Stimulated activated CD8-positive, alpha-beta memory T cell treated with anti-CD3 and anti-CD28 coated beads, Interleukin-4, amount 100 ng/mL, for 48 hours (primary cell): ENCODE results near the gene C2orf78.
A peak's percentile ranks its signal among the peaks of the same experiment; 100 is the strongest.
"Not testable (repeated sequence)": the region's sequence is repeated elsewhere in the genome, so short reads cannot be mapped to it uniquely, and the experiment has no call there.

Experiments
- DNase-seq: peaks from one replicate; pipeline ENCODE4 v3.0.0-alpha.2; 2020

Gene C2orf78, protein sequence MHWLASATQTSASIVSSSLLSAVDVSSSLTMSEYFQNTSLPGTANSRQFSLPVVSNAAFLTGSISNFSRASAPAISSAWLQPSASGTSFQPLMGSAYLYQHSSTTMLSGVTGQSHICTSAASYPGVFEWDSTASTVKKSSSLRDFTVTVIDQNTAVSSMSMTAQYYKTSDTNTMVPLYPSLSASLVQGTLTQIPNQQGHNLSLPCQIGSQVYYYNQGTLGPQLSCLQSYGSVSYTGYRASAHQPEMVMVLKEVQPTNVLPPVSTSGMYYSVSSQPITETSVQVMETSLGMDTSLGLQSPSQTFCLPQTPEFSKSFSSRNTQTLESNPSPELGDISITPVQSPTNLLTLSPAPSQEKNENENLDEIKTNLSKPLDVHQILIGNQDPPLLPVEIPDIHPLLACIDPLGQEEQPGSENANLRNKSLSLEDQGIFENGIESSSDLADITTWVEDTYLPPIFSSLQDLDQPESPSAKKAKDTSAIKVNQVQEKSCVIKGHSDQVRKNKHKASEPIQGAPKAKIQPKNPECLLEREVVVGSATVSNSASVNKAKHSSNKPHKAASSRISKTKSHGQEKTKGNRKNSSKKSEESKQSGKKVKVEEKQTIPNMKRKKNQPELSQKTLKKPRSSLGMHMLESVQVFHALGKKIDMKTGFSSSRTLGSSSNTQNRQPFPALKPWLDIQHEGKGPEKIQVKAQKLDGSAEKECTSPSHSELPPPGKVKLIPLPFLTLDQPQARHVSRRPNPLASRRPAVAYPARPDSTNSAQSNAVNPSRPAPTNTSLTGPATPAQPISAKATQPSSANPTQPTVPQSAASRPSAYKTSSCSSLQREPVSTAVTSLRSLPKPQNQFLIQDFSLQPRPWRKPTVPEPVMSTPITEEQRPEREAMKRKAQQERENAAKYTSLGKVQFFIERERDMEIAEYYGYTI

DNA sequence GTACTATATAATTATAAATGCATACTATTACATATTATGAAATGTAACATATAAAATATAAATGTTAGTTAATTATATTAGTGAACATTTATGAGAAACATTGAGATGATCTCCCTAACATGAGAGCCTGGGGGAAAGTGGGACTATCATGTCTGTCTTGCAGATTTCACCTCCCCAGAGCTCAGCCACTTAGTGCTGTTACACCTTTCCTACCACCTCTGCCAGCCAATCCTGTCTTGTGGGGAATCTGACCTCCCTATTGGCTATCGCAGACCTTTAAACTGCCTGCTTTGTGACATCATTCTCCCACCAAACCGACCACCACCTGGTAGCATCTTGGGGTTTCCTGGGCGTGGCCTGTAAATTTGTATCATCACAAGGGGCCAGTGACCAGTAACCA lies at the start of gene C2orf78:
Gene C2orf78 (plus strand): TSS at position 301 of the 400 bp plus-strand sequence. CDS start 127 bp downstream, outside the sequence.
- DNase-seq: not testable (repeated sequence)

DNA sequence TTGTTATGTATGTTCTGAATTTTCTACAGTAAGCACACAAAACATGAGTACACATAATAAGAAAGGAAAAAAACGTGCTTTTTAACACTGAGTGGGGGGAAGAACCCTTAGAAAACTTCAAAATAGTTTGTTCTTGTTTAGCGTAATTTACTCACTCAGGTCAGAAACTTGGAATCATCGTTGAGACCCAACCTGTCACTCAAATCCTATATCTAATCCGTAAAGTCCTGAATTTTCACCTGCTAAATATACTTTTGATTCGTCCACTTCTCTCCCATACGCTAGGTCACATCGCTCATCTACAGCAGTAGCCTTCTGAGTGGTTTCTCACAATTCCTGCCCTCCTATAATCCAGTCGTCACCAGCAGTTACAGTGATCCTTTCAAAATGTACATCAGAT lies 47.6 kb upstream of the C2orf78 start:
- DNase-seq: no peak

DNA sequence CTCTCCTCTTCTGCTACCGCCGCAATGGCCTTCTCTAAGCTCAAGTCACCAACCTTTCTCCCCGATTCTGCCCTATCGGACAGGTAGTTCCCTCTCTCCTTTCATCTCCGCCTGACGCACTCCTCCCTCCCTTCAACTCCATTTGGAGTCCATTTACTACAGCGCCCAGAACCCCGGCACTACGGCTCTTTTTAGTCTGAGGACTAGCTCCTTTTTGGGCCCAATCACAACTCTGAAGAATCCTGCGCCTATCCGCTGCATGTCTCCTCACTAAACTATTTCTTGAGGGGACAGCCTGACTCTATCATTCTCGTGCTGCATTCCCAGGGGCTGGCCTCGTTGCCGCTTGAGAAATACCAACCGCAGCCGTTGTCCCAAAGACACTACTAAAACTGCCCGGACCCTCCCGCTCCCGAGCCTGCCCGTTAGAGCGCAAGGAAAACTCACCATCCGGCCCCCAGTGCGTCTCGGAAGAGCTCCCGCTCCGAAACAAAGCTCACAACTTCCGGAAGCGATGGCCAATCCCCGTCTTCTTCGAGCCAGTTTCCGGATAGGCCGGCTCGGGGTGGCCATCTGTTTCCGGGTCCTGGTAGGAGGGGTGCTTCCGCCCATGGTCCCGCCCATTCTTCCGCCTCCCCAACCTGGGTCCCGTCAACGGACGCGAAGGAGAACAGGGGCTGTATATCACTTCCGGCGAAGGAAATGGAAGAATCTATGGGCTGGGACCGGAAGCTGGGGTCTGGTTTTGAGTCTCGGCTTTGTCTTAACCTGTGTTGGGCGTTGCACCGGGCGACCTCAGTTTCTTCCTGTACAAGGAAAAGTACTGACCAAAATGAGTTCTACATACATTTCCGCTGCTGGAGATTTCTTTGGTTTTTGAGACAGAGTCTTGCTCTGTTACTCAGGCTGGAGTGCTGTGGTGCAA lies 46.9 kb upstream of the C2orf78 start, which contains the start of gene TPRKB:
Gene TPRKB (minus strand): TSS at position 491 of the 925 bp plus-strand sequence. CDS start 2,776 bp downstream, outside the sequence.
- DNase-seq: peak; percentile 97

DNA sequence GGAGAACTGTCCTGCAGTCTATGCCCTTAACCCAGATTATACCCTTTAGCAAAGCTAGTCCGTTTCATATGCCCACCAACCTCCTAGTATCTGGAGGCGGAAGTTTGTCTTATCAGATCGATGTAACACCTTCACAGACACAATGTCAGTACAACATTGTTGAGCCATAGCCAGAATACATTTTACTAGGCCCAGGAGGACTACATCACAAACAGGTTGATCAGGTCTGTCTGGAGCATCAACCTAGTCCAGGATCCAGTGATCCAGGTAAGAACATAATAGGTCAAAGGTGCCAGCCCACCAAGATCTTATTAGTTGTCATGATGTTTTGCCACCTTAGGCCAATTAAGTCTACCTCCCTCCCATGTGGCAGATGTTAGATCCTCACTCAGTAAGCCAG lies 44.9 kb upstream of the C2orf78 start:
- DNase-seq: no peak

DNA sequence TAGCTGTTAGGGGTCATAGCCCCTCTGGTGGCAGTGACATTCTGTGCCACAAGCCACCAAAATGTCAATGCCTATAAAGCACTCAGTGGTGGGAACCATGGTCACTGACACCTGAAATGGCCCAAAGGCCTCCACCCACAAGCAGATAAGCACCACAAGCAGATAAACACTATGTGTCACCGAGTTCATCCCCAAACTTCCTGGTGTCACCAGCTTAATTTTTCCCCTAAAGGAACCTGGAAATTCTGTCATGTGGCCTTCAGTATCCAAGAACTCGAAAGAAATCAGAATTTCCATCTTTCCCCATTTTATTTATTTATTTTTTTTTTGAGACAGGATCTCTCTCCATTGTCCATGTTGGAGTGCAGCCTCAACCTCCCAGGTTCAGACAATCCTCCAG lies 43.2 kb upstream of the C2orf78 start:
- DNase-seq: no peak

DNA sequence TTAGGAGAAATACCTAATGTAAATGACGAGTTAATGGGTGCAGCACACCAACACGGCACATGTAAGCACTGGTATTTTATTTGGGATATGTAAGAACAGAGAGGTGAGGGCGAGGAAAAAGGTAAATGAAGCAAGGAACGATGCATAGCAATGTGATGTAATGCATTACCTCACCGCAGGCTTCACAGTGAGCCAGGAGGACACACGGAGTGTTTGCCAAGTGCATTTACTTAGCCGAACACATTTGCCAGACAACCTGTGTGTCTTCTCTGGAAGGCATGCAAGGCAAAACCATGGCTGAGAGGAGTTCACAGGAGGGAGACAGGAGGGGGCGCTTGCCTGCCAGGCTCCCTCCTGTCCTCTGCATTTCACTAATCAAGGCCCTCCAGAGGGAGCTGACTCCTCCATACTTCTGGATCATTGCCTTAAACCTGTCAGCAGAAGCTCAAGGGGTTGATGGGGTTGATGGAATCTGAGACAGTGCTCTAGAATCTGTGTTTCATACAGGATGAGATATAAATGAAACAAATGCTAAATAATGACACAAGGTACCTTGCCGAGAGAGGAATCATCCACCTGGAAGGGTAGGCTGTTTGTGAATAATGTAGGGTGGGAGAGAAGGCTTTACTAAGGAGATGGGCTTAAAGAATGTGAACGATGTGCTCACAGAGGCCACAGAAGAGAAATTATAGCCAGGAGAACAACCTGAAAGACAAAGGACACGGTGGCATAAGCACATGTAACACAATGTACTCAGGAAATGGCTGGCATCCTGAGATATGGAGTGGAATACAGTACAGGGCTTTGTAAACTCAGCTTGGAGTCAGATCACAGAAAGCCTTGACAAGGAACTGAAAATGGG lies 37.7 kb upstream of the C2orf78 start:
- no peak for DNase-seq

DNA sequence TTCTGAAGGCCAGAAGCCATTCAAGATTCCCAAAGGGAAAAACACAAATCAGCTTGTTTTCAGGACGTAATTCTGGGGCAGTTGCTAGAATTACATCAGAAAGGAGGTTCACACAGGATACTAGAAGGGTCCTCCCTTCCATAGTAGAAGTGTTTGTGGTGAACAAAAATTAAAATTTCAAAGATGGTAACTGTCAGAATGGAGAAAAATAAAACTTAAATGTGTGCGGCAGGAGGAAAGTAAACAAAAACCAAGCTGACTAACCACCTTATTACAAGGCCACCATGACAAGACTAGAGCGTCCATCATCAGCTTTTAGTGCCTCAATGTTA lies 37.1 kb upstream of the C2orf78 start:
- no peak for DNase-seq

DNA sequence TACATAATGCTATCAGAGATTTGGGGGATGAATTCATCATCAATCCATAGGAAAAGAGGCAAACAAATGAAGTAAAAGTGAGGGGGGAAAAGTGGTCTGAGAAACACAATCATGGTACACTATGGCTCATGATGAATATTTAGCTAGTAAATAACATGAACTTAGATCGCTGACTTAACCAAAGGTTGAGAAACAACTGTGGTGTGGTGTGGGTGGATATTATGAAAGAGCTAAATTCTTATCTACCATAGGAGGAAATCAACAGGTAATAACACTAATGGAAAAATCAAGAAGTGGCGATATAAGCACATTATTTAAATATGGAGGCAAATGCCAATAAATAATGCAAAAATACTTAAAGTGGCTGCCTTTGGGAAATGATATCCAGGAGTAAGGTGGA lies 34.7 kb upstream of the C2orf78 start:
- DNase-seq: no peak

DNA sequence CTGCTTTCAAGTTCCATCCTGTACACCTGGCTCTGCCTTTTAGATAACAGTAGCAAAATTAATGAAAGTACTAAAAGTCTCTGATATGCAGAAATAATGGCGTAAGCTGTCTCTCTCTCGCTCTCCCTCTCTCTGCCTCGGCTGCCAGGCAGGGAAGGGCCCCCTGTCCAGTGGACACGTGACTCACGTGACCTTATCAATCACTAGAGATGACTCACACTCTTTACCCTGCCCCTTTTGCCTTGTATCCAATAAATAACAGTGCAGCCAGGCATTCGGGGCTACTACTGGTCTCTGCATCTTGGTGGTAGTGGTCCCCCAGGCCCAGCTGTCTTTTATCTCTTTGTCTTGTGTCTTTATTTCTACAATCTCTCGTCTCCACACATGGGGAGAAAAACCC lies 29.7 kb upstream of the C2orf78 start:
- DNase-seq: not testable (repeated sequence)

DNA sequence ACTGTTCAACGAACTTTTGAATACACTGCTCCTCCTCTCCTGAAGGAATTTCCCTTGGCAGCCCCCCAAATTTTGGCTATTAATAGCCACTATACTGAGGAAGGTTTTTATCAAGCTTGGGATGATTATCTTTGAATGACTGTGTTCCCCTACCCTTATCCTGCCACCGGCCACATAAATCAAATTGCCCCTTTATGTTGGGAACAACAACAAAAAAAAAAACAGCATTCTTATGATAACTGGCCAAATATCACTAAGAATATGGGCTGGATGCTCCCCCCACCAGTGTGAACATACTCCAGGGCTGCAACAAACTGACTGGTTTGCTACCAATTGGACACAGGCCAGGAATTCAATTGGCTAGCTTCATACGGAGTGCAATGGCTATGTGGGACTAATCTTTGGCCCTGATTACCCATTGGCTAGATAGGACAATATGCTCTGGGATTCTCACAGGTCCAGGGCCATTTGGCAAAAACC lies 24.7 kb upstream of the C2orf78 start:
- no peak for DNase-seq

DNA sequence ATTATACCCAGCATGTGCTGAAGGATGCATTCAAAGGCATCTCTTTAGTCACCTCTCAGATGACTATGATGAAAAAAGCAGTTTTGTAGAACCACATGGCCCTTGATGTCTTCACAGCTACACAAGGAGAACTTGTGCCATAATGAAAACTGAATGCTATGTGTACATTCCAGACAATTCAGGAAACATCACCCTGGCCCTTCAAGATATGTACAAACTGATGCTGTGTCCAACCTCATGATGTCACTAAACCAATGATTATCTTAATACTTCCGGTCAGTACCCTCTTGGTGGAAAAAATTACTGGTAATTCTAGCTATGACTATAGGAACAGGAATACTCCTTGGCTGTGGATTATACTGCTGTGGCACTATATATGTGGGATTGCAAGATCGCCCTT lies 24.1 kb upstream of the C2orf78 start:
- DNase-seq: no peak

DNA sequence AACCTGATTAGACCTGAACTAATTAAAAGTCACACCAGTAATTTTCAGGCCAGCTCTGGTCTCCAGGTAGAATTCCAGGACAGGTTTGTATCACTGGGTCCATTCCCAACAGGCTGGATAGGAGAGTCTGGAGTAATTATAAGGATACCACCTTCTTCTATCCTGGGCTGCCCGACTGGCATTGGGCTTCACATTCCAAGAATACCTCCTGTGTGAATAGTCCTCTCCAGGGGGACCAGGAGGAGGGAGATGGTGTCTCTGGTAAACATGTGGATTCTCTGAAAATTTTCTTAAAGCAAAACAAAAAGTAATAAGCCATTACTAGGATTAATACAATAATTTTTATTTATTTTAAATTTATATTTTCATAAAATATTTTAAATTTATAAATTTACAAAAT lies 21.4 kb upstream of the C2orf78 start:
- DNase-seq: no peak

DNA sequence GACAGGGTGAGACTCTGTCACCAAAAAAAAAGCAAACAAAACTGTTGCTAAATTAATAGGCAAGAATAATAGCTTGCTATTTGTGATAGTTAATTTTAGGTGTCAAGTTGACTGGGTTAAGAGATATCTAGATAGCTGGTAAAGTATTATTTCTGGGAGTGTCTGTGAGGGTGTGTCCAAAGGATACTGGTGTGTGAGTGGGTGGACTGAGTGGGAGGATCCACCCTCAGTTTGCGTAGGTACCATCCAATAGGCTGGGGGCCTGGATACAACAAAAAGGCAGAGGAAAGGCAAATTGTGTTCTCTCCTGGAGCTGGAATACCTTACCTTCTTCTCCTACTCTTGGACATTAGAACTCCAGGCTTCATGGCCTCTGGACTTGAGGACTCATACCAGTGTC lies 19.0 kb upstream of the C2orf78 start:
- DNase-seq: no peak

DNA sequence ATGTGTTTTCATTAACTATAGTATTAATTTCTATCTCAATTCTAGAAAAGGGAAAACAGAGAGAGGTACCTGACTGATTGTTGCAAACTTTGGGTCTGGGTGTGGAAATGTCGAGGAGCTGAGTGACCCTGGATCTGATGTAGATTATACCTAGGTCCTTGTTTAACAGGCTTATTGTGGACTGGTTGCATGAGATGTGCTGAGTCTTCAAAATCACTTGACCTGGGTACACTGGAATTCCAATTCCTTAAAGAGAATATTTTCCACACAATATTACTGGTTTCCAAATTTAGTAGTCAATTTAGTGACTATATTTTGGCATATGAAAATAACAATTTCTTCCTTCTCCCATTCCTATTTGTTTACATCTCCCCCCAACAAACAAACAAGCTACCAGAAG lies 17.6 kb upstream of the C2orf78 start:
- no peak for DNase-seq

DNA sequence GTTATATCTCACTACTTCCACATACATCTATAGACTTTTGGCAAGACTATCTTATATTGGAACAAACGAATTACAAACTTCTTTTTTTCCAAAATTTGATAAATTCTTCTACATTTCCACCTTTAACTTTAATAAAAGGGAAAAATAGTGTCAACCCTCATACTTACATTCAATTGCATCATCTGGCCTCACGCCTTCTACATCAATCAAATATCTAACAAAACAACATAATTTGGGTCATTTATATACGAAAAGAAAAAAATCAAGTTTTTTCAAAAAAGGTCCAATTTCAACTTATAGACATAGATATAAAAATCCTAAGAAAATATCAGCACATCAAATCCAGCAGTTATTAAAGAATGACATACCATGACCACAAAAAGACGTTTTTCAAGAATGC lies 17.0 kb upstream of the C2orf78 start:
- no peak for DNase-seq

DNA sequence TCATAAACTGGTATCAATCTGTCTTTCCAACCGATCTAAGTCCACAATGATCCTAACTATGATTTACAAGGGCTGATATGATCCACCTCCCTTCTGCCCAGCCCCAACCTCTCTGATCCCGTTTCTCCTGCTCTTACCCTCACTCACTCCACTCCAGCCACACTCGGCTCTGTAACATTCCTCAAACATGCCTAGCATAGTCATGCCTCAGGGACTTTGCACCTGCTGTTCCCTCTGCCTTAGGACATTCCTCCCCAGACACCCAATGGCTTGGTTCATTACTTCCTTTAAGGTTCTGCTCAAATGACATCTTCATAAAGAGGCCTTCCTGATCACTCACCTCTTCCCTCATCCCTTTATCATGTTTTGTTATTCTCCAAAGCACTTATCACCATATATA lies 13.3 kb upstream of the C2orf78 start:
- DNase-seq: no peak

DNA sequence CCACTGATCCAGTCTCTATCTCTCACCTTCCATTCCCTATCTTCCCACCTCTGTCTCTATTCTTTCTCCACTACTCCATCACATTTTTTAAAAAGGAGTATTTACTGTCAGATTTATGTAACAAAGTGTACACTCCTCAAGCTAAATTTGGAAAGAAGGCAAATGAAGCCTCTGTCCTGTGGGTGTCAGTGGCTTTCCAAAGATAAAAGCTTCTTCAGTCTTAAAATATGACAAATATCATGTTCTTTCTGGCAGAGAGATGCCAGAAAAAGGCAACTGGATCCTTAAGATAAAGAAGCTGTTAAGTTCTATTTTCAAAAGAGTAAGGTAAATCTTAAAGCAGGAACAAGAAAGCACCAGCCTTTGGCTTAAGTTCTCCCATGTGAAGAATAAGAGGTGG lies 11.2 kb upstream of the C2orf78 start:
- DNase-seq: no peak

DNA sequence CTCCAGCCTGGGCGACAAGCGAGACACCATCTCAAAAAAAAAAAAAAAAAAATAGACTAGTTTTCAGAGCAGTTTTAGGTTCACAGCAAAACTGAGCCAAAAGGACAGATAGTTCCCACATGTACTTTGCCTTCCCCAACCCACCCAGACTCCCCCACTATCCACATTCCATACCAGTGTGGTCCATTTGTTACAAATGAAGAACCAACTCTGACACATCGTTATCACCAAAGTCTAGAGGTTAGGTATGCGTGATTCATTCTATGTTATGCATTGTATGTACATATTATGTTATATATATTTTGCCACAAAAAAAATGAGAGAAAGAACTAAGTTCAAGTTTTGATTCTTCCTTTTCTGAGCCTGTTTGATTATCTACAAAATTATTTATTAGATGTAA lies 7.6 kb upstream of the C2orf78 start:
- no peak for DNase-seq

DNA sequence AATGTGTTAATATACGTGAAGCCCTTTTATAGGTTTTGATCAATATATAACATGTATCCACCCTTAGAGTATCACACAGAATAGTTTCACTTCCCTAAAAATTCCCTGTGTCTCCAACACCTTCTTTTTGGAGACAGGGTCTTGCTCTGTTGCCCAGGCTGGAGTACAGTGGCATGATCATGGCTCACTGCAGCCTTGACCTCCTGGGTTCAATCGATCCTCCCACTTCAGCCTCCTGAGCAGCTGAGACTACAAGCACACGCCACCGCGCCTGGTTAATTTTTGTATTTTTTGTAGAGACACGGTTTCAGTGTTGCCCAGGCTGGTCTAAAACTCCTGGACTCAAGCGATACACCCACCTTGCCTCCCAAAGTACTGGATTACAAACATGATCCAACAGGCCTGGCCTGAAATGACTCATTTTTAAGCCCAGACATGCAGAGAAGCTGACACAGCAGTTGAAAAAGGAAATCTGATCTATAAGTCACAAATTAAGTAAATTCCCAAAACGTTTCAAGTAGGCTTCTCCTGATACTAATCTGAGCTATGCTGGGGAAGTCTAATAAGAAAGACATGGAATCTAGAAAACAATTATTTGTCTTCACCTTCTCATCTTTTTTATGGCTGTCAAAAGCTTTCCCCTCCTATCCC lies 7.0 kb upstream of the C2orf78 start:
- no peak for DNase-seq

DNA sequence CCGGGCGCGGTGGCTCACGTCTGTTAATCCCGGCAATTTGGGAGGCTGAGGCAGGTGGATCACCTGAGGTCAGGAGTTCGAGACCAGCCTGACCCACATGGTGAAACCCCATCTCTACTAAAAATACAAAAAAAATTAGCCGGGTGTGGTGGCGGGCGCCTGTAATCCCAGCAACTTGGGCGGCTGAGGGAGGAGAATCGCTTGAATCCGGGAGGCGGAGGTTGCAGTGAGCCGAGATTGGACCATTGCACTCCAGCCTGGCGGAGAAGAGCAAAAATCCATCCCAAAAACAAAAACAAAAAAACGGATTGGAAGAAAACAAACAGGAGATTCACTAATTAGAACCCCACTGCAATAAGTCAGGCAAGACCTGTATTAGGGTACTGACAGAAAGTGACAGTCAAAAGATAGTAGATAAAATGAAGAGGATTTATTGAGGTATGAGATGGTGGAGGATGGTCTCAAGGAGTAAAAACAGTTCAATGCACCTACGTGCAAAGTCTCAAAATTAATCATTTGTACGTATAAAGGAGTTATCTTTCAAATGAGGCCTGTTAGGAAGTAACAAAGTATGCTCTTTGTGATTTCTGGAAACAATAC lies 5.0 kb upstream of the C2orf78 start:
- DNase-seq: not testable (repeated sequence)
